K562 (cell line): ENCODE data around the gene NCBP2. TPM values are rescaled to one million over a fixed set of nuclear protein-coding genes. Genes with fewer than 3 reads are reported as not detected.

Experiments
- GABPB2 ChIP-seq: fragments of 250-450 bp; sonication (Bioruptor Pico); conservative IDR thresholded peaks from 2 replicates; pipeline ENCODE4 v1.5.1; 2021; ENCODE audit warnings: mild to moderate bottlenecking
- KHSRP ChIP-seq: fragments of 450-650 bp; IDR thresholded peaks from 2 replicates; pipeline ENCODE4 v1.6.1; 2017
- KLF16 ChIP-seq: IDR thresholded peaks from 2 replicates; pipeline ENCODE4 v1.6.1; 2016; ENCODE audit warnings: antibody characterized with exemption
- NFATC3 ChIP-seq: fragments of 450-650 bp; IDR thresholded peaks from 2 replicates; pipeline ENCODE4 v1.6.1; 2017; ENCODE audit warnings: mild to moderate bottlenecking
- NFIC ChIP-seq: fragments of 450-650 bp; IDR thresholded peaks from 2 replicates; pipeline ENCODE4 v1.6.1; 2017; ENCODE audit warnings: mild to moderate bottlenecking, inconsistent platforms
- PCBP1 ChIP-seq: fragments of 200-400 bp; formaldehyde crosslinking; IDR thresholded peaks from 2 replicates; pipeline ENCODE4 v1.6.1; 2018; ENCODE audit warnings: mild to moderate bottlenecking, low read depth, low read length; ENCODE audit not compliant: poor library complexity, severe bottlenecking
- RBM14 ChIP-seq: fragments of 200-400 bp; formaldehyde crosslinking; IDR thresholded peaks from 2 replicates; pipeline ENCODE4 v1.6.1; 2018; ENCODE audit warnings: low read depth, mild to moderate bottlenecking, low read length, moderate library complexity, borderline replicate concordance; ENCODE audit not compliant: insufficient read depth
- XRCC5 ChIP-seq: fragments of 200-400 bp; formaldehyde crosslinking; IDR thresholded peaks from 2 replicates; pipeline ENCODE4 v1.6.1; 2017; ENCODE audit warnings: low read depth, mild to moderate bottlenecking, low read length
- ZC3H11A ChIP-seq: IDR thresholded peaks from 2 replicates; pipeline ENCODE4 v1.6.1; 2012; ENCODE audit warnings: low read depth, low read length, improper control_type of control experiment
- ZNF133 ChIP-seq: fragments of 250-450 bp; sonication (Bioruptor Pico); IDR thresholded peaks from 2 replicates; pipeline ENCODE4 v1.4.0; 2020; ENCODE audit warnings: mild to moderate bottlenecking
- ZNF174 ChIP-seq: fragments of 250-450 bp; sonication (Bioruptor Pico); IDR thresholded peaks from 2 replicates; pipeline ENCODE4 v1.4.0; 2020; ENCODE audit warnings: mild to moderate bottlenecking
- ZNF239 ChIP-seq: fragments of 250-450 bp; sonication (Bioruptor Pico); IDR thresholded peaks from 2 replicates; pipeline ENCODE4 v1.4.0; 2020; ENCODE audit warnings: mild to moderate bottlenecking
- ZNF830 ChIP-seq: fragments of 250-450 bp; sonication (Bioruptor Pico); IDR thresholded peaks from 2 replicates; pipeline ENCODE4 v1.5.0; 2021; ENCODE audit warnings: mild to moderate bottlenecking
- polyA plus RNA-seq, 8 experiments: library from polyadenylated mRNA; depleted of rRNA in 4 of 8; stranded (reverse) in 5 of 8; unstranded in 3 of 8; fragments of >200 nt; fragmentation: Nextera tagmentation in 2 of 8; fragmentation: Illumina TruSeq in 1 of 8; extraction: Ambion mirVana in 2 of 8; extraction: Trizol in 1 of 8; gene quantifications; 2 replicates each; pipeline versions ENCODE4 v1.2.1 to v1.2.3, GENCODE V29; 2011 to 2014; ENCODE audit warnings: inconsistent platforms in 1 of 8, missing spikeins in 1 of 8
- total RNA-seq, 7 experiments: library from RNA; depleted of rRNA in 6 of 7; stranded (reverse); fragments of >200 nt in 6 of 7; fragmentation: Illumina TruSeq in 2 of 7; extraction: Trizol in 2 of 7; gene quantifications; 2 replicates each; pipeline versions ENCODE4 v1.2.1 to v1.2.3, GENCODE V29; 2011 to 2021; ENCODE audit warnings: low replicate concordance in 1 of 7
- TF ChIP-seq, protein P1 (sequence below), 2 experiments: fragments of 450-650 bp in 1 of 2; IDR thresholded peaks; 2 replicates each; pipeline ENCODE4 v1.6.1; 2011 to 2017; ENCODE audit warnings: low read depth in 2 of 2, antibody characterized with exemption in 1 of 2, borderline replicate concordance in 1 of 2, low read length in 1 of 2, mild to moderate bottlenecking in 1 of 2, mixed read lengths in 1 of 2; ENCODE audit not compliant: control insufficient read depth in 1 of 2
- TF ChIP-seq, protein P2 (sequence below), 3 experiments: IDR thresholded peaks in 2 of 3; conservative IDR thresholded peaks in 1 of 3; 2 replicates each; pipeline ENCODE4 v1.5.1; 2011 to 2012; ENCODE audit warnings: low read length in 3 of 3, mild to moderate bottlenecking in 3 of 3, control low read depth in 2 of 3, improper control_type of control experiment in 1 of 3, inconsistent platforms in 1 of 3, low read depth in 1 of 3, mixed read lengths in 1 of 3, moderate library complexity in 1 of 3; ENCODE audit not compliant: insufficient read depth in 2 of 3
- TF ChIP-seq, protein P3 (sequence below): fragments of 450-650 bp; IDR thresholded peaks from 2 replicates; pipeline ENCODE4 v1.6.1; 2017; ENCODE audit warnings: mild to moderate bottlenecking, moderate library complexity
- TF ChIP-seq, protein P4 (sequence below): fragments of 250-450 bp; sonication (Bioruptor Pico); IDR thresholded peaks from 2 replicates; pipeline ENCODE4 v1.9.0; 2021; ENCODE audit warnings: mild to moderate bottlenecking
- TF ChIP-seq, protein P5 (sequence below): conservative IDR thresholded peaks from 2 replicates; pipeline ENCODE4 v1.6.1; 2011; ENCODE audit warnings: low read depth, mild to moderate bottlenecking, low read length; ENCODE audit not compliant: control insufficient read depth
- TF ChIP-seq, protein P6 (sequence below): sonication (generic); formaldehyde crosslinking; IDR thresholded peaks from 2 replicates; pipeline ENCODE4 v1.8.0; 2022; ENCODE audit warnings: mild to moderate bottlenecking, missing genetic modification reagents

The NCBP2 gene
- total and polyA plus RNA-seq, 9 of the 15 experiments (the other 6 are each of a cell fraction or from before 2014, with no cell fraction given), result 56.4 to 102 (median 82.3) TPM

DNA sequence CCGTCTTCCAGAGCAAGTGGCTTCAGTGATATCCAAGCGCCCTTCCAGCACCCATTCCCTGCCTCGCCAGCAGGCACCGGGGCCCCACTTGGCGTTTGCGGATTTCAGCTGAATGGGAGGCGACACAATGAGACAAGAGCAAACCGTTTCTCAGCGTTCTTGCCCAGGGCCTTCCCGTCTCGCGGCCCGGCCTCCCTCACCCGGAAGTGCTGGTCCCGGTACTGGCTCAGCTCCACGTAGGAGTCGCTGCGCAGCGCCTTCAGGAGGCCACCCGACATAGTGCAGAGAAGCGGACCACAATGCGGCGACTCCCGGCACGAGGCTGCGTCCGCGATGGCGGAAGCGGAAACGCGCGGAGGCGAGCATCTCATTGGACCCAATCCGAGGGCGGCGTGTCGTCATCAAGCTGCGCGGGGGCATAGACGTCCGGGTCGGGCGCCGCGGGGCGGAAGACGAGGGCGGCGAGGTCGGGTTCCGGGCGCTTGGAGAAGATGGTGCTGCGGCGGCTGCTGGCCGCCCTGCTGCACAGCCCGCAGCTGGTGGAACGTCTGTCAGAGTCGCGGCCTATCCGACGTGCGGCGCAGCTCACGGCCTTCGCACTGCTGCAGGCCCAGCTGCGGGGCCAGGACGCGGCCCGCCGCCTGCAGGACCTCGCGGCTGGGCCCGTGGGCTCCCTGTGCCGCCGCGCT is at the start of gene NCBP2 (continued):
- no peak for TF ChIP-seq ZC3H11A
- TF ChIP-seq ZNF830 (CRISPR knock-in tag), result 0 out of 2 replicates have a peak, but pooled peaks have one; percentile 73
- TF ChIP-seq ZNF133 (CRISPR knock-in tag), result no peak
- TF ChIP-seq GABPB2 (CRISPR knock-in tag), result no peak
- TF ChIP-seq NFATC3, result no peak
- TF ChIP-seq, protein P1, sequence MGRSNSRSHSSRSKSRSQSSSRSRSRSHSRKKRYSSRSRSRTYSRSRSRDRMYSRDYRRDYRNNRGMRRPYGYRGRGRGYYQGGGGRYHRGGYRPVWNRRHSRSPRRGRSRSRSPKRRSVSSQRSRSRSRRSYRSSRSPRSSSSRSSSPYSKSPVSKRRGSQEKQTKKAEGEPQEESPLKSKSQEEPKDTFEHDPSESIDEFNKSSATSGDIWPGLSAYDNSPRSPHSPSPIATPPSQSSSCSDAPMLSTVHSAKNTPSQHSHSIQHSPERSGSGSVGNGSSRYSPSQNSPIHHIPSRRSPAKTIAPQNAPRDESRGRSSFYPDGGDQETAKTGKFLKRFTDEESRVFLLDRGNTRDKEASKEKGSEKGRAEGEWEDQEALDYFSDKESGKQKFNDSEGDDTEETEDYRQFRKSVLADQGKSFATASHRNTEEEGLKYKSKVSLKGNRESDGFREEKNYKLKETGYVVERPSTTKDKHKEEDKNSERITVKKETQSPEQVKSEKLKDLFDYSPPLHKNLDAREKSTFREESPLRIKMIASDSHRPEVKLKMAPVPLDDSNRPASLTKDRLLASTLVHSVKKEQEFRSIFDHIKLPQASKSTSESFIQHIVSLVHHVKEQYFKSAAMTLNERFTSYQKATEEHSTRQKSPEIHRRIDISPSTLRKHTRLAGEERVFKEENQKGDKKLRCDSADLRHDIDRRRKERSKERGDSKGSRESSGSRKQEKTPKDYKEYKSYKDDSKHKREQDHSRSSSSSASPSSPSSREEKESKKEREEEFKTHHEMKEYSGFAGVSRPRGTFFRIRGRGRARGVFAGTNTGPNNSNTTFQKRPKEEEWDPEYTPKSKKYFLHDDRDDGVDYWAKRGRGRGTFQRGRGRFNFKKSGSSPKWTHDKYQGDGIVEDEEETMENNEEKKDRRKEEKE (IDR thresholded peaks at IDR 0.05; ENCODE audit: borderline replicate concordance in 1 of 2, control insufficient read depth in 1 of 2, low read depth in 2 of 2, low read length in 1 of 2), result peak in 1 of 2 experiments; percentile 65; a peak in 2 of 4 replicates
- TF ChIP-seq PCBP1, result peak; percentile 92
- peak; percentile 78; the same call in 1 of the 2 replicates for TF ChIP-seq XRCC5
- peak; percentile 88 for TF ChIP-seq NFIC
- TF ChIP-seq RBM14, result 0 out of 2 replicates have a peak, but pooled peaks have one; percentile 6
- TF ChIP-seq, protein P2, sequence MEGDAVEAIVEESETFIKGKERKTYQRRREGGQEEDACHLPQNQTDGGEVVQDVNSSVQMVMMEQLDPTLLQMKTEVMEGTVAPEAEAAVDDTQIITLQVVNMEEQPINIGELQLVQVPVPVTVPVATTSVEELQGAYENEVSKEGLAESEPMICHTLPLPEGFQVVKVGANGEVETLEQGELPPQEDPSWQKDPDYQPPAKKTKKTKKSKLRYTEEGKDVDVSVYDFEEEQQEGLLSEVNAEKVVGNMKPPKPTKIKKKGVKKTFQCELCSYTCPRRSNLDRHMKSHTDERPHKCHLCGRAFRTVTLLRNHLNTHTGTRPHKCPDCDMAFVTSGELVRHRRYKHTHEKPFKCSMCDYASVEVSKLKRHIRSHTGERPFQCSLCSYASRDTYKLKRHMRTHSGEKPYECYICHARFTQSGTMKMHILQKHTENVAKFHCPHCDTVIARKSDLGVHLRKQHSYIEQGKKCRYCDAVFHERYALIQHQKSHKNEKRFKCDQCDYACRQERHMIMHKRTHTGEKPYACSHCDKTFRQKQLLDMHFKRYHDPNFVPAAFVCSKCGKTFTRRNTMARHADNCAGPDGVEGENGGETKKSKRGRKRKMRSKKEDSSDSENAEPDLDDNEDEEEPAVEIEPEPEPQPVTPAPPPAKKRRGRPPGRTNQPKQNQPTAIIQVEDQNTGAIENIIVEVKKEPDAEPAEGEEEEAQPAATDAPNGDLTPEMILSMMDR (IDR thresholded peaks at IDR 0.05 in 2 of 3, conservative IDR thresholded peaks at IDR 0.05 in 1 of 3; ENCODE audit: insufficient read depth in 2 of 3, low read depth in 1 of 3, low read length in 3 of 3), result peak; percentile 88 to 91 (median 88)
- TF ChIP-seq ZNF174 (CRISPR knock-in tag), result no peak
- TF ChIP-seq, protein P3, sequence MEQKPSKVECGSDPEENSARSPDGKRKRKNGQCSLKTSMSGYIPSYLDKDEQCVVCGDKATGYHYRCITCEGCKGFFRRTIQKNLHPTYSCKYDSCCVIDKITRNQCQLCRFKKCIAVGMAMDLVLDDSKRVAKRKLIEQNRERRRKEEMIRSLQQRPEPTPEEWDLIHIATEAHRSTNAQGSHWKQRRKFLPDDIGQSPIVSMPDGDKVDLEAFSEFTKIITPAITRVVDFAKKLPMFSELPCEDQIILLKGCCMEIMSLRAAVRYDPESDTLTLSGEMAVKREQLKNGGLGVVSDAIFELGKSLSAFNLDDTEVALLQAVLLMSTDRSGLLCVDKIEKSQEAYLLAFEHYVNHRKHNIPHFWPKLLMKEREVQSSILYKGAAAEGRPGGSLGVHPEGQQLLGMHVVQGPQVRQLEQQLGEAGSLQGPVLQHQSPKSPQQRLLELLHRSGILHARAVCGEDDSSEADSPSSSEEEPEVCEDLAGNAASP, result no peak
- TF ChIP-seq KLF16, result peak; percentile 39; the same call in 1 of the 2 replicates
- TF ChIP-seq, protein P4, sequence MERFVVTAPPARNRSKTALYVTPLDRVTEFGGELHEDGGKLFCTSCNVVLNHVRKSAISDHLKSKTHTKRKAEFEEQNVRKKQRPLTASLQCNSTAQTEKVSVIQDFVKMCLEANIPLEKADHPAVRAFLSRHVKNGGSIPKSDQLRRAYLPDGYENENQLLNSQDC, result 0 out of 2 replicates have a peak, but pooled peaks have one; percentile 69
- TF ChIP-seq, protein P5, sequence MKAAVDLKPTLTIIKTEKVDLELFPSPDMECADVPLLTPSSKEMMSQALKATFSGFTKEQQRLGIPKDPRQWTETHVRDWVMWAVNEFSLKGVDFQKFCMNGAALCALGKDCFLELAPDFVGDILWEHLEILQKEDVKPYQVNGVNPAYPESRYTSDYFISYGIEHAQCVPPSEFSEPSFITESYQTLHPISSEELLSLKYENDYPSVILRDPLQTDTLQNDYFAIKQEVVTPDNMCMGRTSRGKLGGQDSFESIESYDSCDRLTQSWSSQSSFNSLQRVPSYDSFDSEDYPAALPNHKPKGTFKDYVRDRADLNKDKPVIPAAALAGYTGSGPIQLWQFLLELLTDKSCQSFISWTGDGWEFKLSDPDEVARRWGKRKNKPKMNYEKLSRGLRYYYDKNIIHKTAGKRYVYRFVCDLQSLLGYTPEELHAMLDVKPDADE, result peak; percentile 88; the same call in 1 of the 2 replicates
- peak; percentile 87 for TF ChIP-seq KHSRP
- TF ChIP-seq, protein P6, sequence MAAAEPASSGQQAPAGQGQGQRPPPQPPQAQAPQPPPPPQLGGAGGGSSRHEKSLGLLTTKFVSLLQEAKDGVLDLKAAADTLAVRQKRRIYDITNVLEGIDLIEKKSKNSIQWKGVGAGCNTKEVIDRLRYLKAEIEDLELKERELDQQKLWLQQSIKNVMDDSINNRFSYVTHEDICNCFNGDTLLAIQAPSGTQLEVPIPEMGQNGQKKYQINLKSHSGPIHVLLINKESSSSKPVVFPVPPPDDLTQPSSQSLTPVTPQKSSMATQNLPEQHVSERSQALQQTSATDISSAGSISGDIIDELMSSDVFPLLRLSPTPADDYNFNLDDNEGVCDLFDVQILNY (CRISPR knock-in tag), result peak; percentile 76; the same call in 1 of the 2 replicates
- no peak for TF ChIP-seq ZNF239 (CRISPR knock-in tag)
